GM18502 (cell line): ENCODE results near the gene NRBF2.
"Not testable (repeated sequence)": the region's sequence is repeated elsewhere in the genome, so short reads cannot be mapped to it uniquely, and the experiment has no call there.

Experiments used
- ATAC-seq: cut with Tn5 transposase; IDR thresholded peaks from one replicate; pipeline ENCODE4 v1.9.1; 2021; ENCODE audit warnings: mild to moderate bottlenecking; ENCODE audit not compliant: unreplicated experiment, poor library complexity

NRBF2 gene

DNA sequence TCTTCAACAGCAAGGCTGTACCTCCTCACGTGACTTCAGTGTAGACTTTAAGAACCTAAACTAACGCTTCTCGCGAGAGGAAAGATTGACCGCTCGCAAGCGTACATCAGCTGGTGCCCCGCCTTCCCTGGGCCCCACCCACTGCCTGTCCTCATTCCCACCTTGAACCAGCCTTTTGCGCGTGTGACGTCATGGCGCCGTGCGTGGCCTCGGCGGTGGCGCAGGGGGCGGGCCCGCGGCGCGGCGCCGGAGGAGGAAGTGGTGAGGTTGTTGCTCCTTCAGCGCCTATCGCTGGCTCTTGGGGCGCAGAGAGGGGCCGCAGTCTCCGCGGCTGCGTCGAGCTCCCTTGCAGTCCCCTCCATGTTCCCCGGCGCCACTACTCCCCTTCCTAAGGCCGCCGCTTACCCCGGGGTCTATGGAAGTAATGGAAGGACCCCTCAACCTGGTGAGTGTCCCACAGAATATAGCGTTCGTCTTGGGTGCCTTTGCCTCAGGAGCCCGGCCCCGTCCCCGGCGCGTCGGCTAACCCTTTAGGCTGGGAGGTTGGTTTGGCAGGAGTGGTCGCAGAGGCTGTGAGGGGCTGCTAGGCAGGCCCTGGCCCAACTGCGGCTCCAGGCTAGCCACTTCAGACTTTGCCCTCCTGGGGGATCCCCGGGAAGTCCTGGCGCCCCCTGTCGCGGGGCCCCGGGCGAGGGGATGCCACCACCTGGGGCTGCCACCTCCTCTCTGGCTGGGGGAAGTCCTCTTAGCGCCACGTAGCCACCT, at the start of gene NRBF2:
NRBF2 (plus strand) TSS at position 273 of the 765 bp plus-strand sequence; CDS start at position 416, 143 bp downstream.
- ATAC-seq = peak; percentile 97

DNA sequence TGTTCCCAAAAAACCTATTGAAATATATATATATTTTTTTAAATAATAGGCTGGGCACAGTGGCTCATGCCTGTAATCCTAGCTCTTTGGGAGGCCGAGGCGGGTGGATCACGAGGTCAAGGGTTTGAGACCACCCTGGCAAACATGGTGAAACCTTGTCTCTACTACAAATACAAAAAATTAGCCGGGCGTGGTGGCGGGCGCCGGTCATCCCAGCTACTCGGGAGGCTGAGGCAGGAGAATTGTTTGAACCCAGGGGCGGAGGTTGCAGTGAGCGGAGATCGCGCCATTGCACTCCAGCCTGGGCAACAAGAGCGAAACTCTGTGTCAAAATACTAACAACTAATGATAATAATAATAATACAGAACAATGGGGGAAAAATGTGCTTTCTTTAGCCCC, 49.7 kb upstream of the NRBF2 start:
- not testable (repeated sequence) for ATAC-seq

DNA sequence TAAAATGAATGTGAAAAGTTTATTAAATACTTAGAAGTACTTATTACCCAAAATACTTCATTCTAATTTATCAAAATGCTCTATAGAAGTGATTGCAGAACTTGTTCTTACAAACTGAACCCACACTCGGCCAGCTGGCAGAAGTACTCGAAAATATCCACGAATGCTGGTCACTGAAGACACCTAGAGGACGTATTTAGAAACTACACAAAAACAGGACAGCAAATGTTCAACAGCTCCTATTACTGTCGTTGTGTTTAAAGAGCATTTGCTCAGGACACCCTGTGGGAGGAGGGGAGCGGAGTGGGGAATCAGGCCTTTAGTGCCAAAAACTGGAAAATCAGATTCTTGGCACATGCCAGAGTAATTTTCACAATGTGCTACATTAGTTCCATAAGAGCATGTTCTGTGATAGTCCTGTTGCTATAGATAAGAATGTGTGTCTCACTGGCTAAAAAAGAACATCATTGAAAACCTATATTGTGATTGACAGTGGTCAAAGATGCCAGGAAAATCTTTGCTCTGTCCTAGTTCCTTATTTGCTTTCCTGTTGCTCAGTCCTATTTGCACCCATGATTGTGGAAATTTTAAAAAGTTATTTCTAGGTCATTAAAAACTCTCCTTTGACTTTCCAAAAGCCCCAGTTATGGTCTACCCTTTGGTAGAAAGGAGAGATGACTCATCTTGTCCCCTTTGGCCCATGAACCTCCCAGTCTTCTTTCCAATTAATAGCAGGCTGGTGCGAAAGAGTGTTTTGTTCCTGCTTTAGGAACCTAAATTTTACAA, 49.0 kb upstream of the NRBF2 start:
- ATAC-seq = peak; percentile 85

DNA sequence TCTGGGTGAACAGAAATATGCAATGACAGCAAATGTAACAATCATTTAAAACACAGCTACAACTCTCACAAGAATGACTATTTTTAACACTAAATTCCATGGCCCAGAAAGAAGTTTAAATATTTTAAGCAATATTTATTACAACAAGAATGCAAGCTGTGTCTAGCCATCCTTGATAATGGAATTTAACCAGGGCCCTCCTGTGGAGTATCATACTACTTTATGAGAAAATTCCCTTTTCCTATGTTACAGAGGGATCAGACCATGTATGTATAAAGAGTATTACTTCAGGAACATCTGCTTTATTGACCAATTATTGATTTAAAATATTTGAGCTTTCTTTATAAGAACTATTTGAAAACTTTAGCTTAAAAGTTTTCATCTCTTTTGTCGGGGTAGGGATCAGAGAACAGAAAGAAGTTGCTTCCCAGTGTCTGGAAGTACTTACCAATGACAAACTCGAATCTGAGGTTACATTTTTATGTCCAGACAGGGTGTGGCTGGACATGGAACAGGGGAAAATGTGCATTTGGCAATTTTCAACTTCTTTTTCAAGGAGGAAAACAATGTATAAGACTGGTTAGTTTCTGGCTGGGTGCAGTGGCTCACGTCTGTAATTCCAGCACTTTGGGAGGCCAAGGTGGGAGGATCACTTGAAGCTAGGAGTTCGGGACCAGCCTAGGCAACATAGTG, 48.3 kb upstream of the NRBF2 start:
- ATAC-seq = no peak

DNA sequence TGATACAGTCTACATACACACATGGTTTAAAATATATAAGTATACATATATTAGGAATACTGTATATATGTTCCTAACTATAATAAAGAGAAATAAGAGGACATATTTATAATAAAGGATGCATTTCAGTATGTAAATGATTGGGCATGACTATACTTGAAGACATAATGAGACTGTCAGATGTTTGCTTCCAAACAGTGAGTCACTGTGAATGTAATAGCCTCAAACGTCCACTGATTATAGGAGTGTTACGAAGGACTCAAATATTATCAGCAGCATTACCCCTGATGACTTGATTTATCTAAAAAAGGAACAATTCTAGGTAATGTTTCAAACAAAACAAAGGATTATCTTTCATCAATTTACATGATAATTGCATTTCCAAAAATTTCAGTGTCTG, 39.9 kb upstream of the NRBF2 start:
- ATAC-seq = no peak

DNA sequence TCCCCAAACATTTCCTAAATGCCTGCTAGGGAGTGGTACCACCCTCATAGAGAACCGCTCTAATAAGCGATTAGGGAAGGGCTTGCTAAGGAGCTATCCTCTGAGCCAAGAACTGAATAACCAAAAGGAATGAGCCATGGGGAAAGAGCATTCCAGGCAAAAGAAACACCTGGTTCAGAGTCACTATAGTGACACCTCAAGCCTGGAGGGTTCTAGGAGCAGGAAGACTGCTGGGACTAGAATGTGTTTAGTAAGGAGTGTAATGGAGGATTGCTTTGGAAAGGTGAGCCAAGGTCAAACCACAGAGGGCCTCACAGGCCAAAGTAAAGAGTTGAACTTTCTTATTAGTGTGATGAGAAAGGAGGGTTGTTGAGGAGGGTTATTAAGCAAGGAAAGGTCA, 38.7 kb upstream of the NRBF2 start:
- ATAC-seq = no peak

DNA sequence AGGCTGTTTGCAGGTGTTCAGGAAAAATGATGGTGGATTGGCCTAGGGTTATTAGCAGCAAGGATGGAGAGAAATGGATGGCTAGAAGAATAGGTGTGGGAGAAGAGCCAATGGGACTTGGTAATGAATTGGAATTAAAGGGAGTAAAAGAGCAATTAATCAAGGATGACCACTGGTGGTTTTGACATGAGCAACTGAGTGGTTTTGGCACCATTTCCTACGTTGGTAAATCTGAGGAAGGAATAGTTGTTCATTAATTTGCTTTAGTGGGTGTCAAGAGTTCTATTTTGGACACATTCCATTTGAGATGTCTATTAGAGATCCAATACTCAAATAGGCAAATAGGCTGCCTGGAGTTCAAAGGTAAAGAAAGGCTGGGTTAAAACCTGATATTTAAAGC, 38.2 kb upstream of the NRBF2 start:
- ATAC-seq = no peak

DNA sequence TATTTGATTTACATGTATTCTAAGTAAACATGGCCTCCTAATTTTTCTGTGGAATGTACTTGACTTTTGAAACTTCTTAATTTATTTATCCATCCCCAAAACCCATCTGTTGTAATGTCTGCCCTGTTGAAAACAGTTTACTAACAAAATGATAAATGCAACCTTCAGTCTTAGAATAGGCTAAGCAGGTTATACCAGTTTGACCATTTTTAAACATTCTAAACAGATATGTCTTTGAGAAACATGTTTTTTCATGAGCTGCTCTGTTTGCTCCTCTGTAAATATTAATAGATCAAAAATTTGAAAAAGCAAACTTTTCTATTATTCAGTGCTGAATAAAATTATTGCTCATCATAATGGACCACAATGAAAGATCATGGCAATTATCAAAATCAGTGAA, 33.4 kb upstream of the NRBF2 start:
- no peak for ATAC-seq

DNA sequence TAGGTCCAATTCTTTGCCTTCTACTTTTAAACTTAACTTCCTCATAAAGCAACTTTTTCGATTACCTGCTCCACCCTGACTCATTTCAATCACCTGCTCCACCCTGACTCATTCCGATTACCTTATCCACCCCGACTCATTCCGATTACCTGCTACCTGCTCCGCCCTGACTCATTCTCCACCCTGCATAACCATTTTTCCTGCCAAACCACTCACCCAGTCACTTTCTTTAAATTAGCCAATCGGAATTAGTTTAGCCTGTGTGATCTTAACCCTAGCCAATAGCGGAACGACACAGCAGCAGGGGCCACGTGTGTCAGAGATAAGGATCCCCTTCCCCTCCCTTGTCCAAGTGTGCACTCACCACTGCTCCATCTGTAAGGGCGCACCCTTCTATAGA, 32.0 kb upstream of the NRBF2 start:
- not testable (repeated sequence) for ATAC-seq

DNA sequence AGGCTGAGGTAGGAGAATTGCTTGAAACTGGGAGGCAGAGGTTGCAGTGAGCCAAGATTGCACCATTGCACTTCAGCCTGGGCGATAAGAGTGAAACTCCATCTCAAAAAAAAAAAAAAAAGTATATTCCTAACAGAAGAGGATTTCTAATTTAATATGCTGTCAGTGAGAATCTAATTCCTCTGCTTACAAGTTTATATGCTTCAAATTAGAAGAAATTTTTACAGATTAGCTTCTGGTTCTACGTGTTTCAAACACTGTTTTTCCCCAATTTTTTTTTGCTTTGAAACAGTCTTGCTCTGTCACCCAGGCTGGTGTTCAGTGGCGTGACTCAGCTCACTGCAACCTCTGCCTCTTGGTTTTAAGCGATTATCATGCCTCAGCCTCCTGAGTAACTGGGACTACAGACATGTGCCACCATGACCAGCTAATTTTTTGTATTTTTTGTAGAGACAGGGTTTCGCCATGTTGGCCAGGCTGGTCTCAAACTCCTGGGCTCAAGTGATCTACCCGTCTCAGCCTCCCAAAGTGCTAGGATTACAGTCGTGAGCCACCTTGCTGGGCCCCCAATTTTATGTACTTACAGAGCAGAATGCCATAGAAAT, 30.7 kb upstream of the NRBF2 start:
- not testable (repeated sequence) for ATAC-seq

DNA sequence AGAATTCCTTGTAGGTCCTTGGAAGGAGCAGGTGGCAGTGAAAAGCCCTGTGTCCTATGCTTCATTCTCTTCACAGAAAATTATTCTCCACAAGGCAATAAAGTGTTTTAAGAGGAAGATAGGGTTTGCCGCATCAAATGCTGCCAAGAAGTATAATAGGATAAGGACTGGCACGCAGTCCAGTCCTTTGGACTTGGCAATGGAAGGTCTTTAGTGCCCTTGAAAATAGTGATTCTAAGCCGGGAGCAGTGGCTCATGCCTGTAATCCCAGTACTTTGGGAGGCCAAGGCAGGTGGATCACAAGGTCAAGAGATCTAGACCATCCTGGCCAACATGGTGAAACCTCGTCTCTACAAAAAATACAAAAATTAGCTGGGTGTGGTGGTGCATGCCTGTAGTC, 29.9 kb upstream of the NRBF2 start:
- not testable (repeated sequence) for ATAC-seq

DNA sequence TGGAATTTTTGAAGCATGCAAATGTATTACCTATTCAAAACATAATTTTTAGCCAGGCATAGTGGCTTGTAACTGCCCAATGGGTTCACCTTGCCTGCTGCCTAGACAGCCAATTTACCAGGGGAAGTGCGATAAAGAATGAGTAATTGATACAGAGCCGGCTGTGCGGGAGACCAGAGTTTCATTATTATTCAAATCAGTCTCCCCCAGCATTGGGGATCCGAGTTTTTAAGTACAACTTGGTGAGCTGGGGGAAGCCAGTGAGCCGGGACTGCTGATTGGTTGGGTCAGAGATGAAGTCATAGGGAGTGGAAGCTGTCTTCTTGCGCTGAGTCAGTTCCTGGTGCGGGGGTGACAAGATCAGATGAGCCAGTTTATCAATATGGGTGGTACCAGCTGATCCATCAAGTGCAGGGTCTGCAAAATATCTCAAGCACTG, 29.1 kb upstream of the NRBF2 start:
- no peak for ATAC-seq

DNA sequence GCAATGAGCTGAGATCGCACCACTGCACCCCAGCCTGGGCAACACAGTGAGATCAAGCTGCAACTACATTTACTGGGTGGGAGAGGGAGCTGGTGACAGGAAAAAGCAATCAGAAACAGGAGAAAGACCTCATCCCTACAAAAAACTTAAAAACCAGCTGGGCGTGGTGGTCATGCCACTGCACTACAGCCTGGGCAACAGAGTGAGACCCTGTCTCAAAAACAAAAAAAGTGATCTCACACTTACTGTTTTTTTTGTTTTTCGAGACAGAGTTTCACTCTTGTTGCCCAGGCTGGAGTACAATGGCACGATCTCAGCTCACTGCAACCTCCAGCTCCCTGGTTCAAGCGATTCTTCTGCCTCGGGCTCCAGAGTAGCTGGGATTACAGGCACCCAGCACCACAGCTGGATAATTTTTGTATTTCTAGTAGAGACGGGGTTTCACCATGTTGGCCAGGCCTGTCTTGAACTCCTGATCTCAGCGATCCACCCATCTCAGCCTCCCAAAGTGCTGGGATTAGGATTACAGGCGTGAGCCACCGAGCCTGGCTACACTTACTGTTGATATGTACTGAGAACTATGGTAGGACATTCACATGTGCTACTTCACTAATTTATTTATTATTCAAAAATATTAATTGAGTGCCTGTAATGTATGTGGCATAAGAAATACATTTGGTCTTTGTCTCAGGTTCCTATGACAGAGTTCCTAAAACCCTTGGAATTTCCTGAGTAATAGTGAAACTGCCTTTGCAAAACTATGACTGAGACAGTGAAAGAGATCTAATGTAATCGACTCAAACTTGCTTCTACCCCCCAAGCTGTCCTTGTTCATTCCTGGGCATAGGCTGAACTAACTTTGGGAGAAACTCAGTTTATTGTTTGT, 27.7 kb upstream of the NRBF2 start:
- no peak for ATAC-seq

DNA sequence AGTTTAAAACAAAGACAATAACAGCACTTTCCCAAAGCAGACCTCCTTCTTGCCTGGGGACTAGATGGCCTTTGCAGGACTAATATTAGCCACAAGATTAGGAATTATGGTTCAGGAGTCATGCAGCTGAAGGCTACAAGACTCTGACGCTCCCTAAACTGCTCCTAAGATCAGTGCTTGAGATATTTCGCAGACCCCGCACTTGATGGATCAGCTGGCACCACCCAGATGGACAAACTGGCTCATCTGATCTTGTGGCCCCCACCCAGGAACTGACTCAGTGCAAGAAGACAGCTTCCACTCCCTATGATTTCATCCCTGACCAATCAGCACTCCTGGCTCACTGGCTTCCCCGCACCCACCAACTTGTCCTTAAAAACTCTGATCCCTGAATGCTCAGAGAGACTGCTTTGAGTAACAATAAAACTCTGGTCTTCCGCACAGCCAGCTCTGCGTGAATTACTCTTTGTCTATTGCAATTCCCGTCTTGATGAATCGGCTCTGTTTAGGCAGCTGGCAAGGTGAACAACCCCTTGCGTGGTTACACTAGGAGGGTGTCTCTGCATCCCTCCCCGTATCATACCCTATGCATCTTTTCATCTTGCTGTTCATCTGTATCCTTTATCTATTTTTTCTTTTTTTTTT, 26.9 kb upstream of the NRBF2 start:
- ATAC-seq = no peak

DNA sequence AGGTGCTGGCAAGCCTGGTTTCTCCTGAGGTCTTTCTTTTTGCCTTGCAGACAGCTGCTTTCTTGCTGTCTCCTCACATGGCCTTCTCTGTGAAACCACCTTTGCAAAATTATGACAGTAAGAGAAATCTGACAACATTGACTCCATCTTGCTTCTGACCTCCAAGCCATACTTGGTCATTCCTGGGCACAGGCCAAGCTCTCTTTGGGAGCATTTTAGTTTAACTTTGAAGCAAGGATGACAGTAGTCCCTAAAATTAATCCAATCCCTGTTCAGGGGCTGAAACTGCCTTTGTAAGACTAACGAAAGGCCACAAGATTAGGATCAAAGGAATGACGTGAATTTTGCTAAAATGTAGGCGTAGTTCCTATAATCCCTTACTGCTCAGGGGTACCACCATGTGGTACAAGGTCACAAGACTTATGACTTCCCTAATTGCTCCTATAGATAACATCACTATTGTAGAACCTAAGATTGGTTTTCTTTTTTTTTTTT, 25.1 kb upstream of the NRBF2 start:
- no peak for ATAC-seq

DNA sequence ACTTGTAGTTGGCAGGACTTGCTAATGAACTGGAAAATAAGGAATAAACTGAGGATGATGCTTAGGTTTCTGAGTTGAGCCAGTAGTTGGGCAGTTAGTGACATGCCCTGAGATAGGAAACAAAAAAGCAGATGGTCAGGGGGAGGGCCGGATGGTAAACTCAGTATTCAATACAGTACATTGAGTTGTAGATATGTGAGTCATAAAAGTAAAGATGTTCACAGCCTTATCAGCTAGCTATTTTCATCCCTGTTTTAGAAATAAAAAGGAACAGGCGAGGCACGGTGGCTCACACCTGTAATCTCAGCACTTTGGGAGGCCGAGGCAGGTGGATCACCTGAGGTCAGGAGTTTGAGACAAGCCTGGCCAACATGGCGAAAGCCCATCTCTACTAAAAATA, 22.2 kb upstream of the NRBF2 start:
- ATAC-seq = no peak

DNA sequence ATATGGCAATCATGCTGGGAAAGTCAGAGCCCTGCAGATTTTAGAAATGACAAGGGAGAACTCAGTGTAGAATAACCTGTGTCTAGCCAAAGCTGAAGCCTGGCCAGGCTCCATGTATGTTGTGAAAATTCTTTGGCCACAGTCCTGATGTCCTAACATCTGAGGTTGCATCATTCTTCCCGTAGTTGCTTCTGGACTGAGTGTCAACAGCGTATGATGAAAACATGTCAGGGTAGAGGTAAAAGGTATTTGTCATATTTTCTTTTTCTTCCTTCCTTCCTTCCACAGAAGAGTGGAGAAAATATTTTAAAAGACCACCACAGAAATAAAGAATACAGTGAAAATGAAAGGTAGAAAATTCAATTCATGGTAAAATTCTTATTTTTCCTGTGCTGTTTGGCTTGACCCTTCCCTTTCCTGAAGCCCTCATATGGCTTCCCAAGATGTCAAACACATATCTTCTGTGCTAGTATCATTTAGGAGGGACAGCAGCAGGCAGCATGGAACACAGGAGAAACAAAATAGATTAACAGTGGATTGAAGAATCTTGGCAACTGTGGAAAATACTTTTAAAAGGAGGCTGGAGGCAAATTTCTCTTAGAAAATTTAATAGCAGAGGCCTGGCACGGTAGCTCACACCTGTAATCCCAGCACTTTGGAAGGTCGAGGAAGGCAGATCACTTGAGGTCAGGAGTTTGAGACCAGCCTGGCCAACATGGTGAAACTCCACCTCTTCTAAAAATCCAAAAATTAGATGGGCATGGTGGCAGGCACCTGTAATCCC, 18.9 kb upstream of the NRBF2 start:
- ATAC-seq = no peak

DNA sequence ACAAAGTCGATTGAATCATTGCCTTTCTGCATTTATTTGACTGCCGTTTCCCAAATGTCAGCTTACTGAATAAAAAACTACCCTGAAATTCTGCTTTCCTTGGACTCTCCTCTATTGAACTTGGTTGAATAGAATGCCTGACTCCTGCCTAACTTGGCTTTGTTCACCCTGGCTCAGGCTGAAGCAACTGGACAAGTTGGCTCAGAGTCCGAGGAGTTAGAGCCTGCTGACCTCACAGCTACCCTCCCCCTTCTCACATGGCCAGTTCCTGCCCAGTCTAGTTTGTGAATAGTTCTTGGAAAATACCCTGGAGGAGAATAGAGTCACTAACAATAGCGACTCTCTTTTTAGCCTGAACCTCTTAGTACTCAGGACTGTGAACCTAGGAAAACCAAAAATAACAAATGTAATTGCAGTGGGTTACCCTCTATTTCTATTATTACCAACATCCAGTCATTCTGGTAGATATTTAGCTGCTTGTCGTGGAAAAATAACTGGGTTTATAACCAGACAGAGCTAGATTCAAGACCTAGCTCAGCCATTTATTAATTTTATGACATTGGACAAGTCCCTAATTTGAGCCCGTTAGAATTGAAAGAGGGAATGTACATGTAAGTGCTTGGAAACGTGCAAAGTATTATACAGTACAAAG, 17.3 kb upstream of the NRBF2 start:
- no peak for ATAC-seq
